Karpas-422 (cell line): ENCODE results near the gene TIAM2. TPM values are rescaled to one million over a fixed set of nuclear protein-coding genes. Genes with fewer than 3 reads are reported as not detected.
"Not testable (repeated sequence)": the region's sequence is repeated elsewhere in the genome, so short reads cannot be mapped to it uniquely, and the experiment has no call there.

Experiments used
- DNase-seq: peaks from one replicate; pipeline ENCODE4 v3.0.0-alpha.2; 2015
- H2AFZ ChIP-seq: fragments of 200-600 bp; sonication (generic); 2 replicates; pipeline ENCODE4 v1.6.1; 2014; ENCODE audit warnings: antibody characterized with exemption, low read length, mixed read lengths
- H3K27ac ChIP-seq: fragments of 200-600 bp; sonication (generic); 2 replicates; pipeline ENCODE4 v1.5.1; 2014; ENCODE audit warnings: mild to moderate bottlenecking, low read length, moderate library complexity
- H3K27me3 ChIP-seq: fragments of 200-600 bp; sonication (generic); 2 replicates; pipeline ENCODE4 v1.6.1; 2014; ENCODE audit warnings: low read length, mixed read lengths
- H3K36me3 ChIP-seq: fragments of 200-600 bp; sonication (generic); 2 replicates; pipeline ENCODE4 v1.6.1; 2014; ENCODE audit warnings: low read length, mixed read lengths; ENCODE audit not compliant: insufficient read depth
- H3K4me1 ChIP-seq: fragments of 200-600 bp; sonication (generic); 2 replicates; pipeline ENCODE4 v1.6.1; 2014; ENCODE audit warnings: mild to moderate bottlenecking, low read length, mixed read lengths
- H3K4me2 ChIP-seq: fragments of 200-600 bp; sonication (generic); 2 replicates; pipeline ENCODE4 v1.6.1; 2014; ENCODE audit warnings: low read length, low read depth, mild to moderate bottlenecking; ENCODE audit not compliant: poor library complexity, severe bottlenecking
- H3K4me3 ChIP-seq: fragments of 200-600 bp; sonication (generic); 2 replicates; pipeline ENCODE4 v1.5.1; 2014; ENCODE audit warnings: mild to moderate bottlenecking, antibody characterized with exemption, low read length, mixed read lengths
- H3K79me2 ChIP-seq: fragments of 200-600 bp; sonication (generic); 2 replicates; pipeline ENCODE4 v1.6.1; 2014; ENCODE audit warnings: mild to moderate bottlenecking, low read length, mixed read lengths
- H3K9ac ChIP-seq: fragments of 200-600 bp; sonication (generic); 2 replicates; pipeline ENCODE4 v1.6.0; 2014; ENCODE audit warnings: low read length
- H3K9me2 ChIP-seq: fragments of 200-600 bp; sonication (generic), shearing (Covaris generic); replicated peaks from 2 replicates; pipeline ENCODE4 v1.6.0; 2014; ENCODE audit warnings: mild to moderate bottlenecking, low read length, moderate library complexity; ENCODE audit not compliant: insufficient read depth
- H3K9me3 ChIP-seq: fragments of 300-700, 200-600 bp; sonication (generic); 2 replicates; pipeline ENCODE4 v1.6.1; 2014; ENCODE audit warnings: low read length, mixed read lengths
- H4K20me1 ChIP-seq: fragments of 200-600 bp; sonication (generic); 2 replicates; pipeline ENCODE4 v1.6.1; 2014; ENCODE audit warnings: mild to moderate bottlenecking, antibody characterized with exemption, low read length, low read depth; ENCODE audit not compliant: insufficient read depth
- total RNA-seq: library from RNA; depleted of rRNA; stranded (reverse); fragments of >200 nt; shearing (Covaris generic); gene quantifications from 2 replicates; pipeline ENCODE4 v1.2.3, GENCODE V29; 2014; ENCODE audit warnings: low replicate concordance

Gene TIAM2
- total RNA-seq, 1 experiment from 2014 or later: 9.0 TPM

DNA sequence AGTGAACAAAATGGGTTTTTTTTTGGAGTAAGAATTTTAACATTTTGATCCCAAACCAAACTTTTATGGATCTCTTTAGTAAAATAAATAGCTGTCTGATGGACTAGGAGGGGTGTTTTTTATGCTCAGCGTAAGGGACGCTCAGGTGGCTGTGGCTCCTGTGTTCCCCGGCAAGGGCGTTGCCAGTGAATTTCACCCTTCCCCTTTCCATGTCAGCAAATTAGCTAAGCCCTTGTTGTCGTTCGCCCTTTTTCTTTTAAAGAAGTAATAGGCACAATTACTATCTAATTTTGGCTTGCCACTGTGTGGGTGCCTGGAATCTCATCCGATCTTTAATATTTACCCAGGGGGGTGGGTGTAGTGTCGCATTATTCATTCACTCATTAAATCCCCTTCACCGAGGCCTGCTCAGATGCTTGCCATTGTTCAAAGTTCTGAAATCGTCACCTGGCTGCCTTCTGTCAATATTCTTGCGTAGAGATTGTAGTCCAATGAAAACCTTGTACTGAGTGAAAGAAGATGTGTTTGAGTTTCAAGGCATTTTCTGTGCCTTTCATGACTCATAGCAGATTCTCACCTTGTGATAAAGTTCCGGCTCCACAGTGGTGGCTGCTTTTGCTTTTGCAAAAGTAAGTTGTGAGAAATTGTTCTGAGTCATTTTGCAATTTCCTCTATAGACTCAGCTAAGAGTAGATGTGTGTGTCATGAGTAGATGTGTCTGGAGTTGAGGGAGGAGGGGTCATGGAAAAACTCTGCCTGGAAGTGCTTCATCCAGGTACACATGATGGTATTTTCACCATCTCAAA is 228.7 kb downstream of the TIAM2 start:
- Histone ChIP-seq H3K27ac (no peak overlapping the region), H3K4me1 (no peaks in the 10 kb centered on the region), H3K9me2 (no peaks in the 10 kb centered on the region), H3K9ac (no peak overlapping the region), H3K79me2 (no peaks in the 10 kb centered on the region), H3K36me3 (no peaks in the 10 kb centered on the region), H3K9me3 (no peaks in the 10 kb centered on the region), H2AFZ (no peak overlapping the region), H3K27me3 (no peaks in the 10 kb centered on the region), H3K4me2 (no peak overlapping the region), H3K4me3 (no peak overlapping the region), H4K20me1 (no peaks in the 10 kb centered on the region)
- no peak for DNase-seq

DNA sequence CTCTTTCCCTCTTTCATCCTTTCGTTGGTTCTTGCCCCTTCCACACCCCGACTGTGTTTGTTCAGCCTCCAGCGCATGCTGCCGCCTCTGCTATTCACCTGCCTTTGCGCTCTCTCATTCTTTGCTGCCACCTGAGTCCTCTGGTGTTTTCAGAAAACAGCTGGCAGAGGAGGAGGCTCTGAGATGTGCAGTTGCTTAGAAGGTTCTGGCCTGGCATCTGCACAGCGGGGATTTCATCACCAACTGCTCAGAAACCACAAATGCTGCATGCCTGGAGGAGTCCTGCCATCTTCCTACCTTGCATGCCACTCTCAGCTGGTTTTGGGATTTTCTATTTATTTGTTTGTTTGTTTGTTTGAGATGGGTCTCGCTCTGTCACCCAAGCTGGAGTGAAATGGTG is 229.5 kb downstream of the TIAM2 start:
- H3K4me3 ChIP-seq: no peak overlapping the region

GRCh38 chr6:155227046-155227445 is 231.9 kb downstream of the TIAM2 start:
- Histone ChIP-seq H3K4me3 (no peak overlapping the region), H3K9me2 (no peaks in the 10 kb centered on the region), H3K4me1 (no peaks in the 10 kb centered on the region), H3K36me3 (no peaks in the 10 kb centered on the region), H3K4me2 (no peak overlapping the region), H4K20me1 (no peaks in the 10 kb centered on the region), H3K9me3 (no peaks in the 10 kb centered on the region), H3K9ac (no peak overlapping the region), H3K27me3 (no peaks in the 10 kb centered on the region), H3K79me2 (no peaks in the 10 kb centered on the region), H2AFZ (no peak overlapping the region), H3K27ac (no peak overlapping the region)
- DNase-seq: no peak

More for the DNA sequence above, 229.5 kb downstream of the TIAM2 start:
- Histone ChIP-seq H3K4me2 (no peak overlapping the region), H3K9ac (no peak overlapping the region), H3K9me2 (no peaks in the 10 kb centered on the region), H3K4me1 (no peaks in the 10 kb centered on the region), H4K20me1 (no peaks in the 10 kb centered on the region), H3K79me2 (no peaks in the 10 kb centered on the region), H2AFZ (no peak overlapping the region), H3K27ac (no peak overlapping the region), H3K36me3 (no peaks in the 10 kb centered on the region), H3K27me3 (no peaks in the 10 kb centered on the region), H3K9me3 (no peaks in the 10 kb centered on the region)
- DNase-seq: no peak

GRCh38 chr6:155228546-155229166 is 233.5 kb downstream of the TIAM2 start:
- Histone ChIP-seq H3K4me2 (no peak overlapping the region), H3K27me3 (no peaks in the 10 kb centered on the region), H2AFZ (no peak overlapping the region), H3K4me3 (no peak overlapping the region), H3K79me2 (no peaks in the 10 kb centered on the region), H4K20me1 (no peaks in the 10 kb centered on the region), H3K9ac (no peak overlapping the region), H3K9me3 (no peaks in the 10 kb centered on the region), H3K27ac (no peak overlapping the region), H3K9me2 (no peaks in the 10 kb centered on the region), H3K36me3 (no peaks in the 10 kb centered on the region), H3K4me1 (no peaks in the 10 kb centered on the region)
- DNase-seq: no peak

DNA sequence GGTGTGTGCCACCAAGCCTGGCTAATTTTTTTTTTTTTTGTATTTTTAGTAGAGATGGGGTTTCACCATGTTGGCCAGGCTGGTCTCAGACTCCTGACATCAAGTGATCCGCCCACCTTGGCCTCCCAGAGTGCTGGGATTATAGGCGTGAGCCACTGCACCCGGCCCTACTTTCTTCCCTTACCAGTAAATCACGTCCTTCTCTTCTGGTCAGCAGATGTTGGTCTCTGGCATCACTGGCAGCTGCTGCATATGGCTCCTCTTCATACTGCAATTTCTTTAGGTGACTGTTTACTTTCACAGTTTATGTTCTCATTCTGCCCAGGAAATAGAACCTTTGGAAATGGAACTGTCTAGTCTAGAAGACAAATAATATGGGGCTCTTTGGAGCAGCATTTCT is 235.9 kb downstream of the TIAM2 start:
- H4K20me1 ChIP-seq, H3K9me3 ChIP-seq, H3K27me3 ChIP-seq, H3K4me2 ChIP-seq, H3K79me2 ChIP-seq, H2AFZ ChIP-seq, H3K9me2 ChIP-seq, H3K36me3 ChIP-seq, H3K4me3 ChIP-seq, H3K9ac ChIP-seq, H3K27ac ChIP-seq, H3K4me1 ChIP-seq, DNase-seq: not testable (repeated sequence)

GRCh38 chr6:155232848-155233247 is 237.7 kb downstream of the TIAM2 start:
- H3K4me1 ChIP-seq: no peaks in the 10 kb centered on the region
- H3K79me2 ChIP-seq: no peaks in the 10 kb centered on the region
- DNase-seq: no peak
- no peak overlapping the region for H3K9ac ChIP-seq
- no peaks in the 10 kb centered on the region for H3K36me3 ChIP-seq
- no peaks in the 10 kb centered on the region for H3K9me3 ChIP-seq
- no peak overlapping the region for H3K4me3 ChIP-seq
- no peak overlapping the region for H3K27ac ChIP-seq
- H3K9me2 ChIP-seq: no peaks in the 10 kb centered on the region
- H3K4me2 ChIP-seq: no peak overlapping the region
- no peak overlapping the region for H2AFZ ChIP-seq
- no peaks in the 10 kb centered on the region for H3K27me3 ChIP-seq
- no peaks in the 10 kb centered on the region for H4K20me1 ChIP-seq

GRCh38 chr6:155234167-155234566 is 239.1 kb downstream of the TIAM2 start:
- no peak overlapping the region for H3K4me3 ChIP-seq
- H3K4me2 ChIP-seq: no peak overlapping the region
- no peaks in the 10 kb centered on the region for H4K20me1 ChIP-seq
- no peaks in the 10 kb centered on the region for H3K36me3 ChIP-seq
- DNase-seq: no peak
- no peaks in the 10 kb centered on the region for H3K27me3 ChIP-seq
- H3K4me1 ChIP-seq: no peaks in the 10 kb centered on the region
- H3K9me3 ChIP-seq: no peaks in the 10 kb centered on the region
- no peak overlapping the region for H3K9ac ChIP-seq
- H3K9me2 ChIP-seq: no peaks in the 10 kb centered on the region
- no peaks in the 10 kb centered on the region for H3K79me2 ChIP-seq
- no peak overlapping the region for H2AFZ ChIP-seq
- H3K27ac ChIP-seq: no peak overlapping the region

DNA sequence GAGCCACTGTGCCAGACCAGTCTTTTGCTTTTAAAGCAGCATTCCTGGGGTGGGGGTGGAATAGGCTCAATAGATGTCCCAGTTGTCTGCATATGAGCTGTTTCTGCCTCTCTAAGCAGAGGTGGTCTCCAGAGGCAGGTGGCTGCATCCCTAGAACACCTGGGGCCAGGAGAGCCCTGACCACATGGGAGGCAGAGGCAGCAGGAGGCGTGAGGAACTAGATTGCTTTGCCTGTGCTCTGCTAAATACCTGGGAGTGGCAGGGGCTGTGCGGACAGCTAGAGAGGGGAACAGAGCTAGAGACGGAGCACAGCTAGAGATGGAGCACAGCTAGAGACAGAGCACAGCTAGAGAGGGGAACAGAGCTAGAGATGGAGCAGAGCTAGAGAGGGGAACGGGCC is 239.6 kb downstream of the TIAM2 start:
- Histone ChIP-seq H3K4me2 (no peak overlapping the region), H3K36me3 (no peaks in the 10 kb centered on the region), H3K27me3 (no peaks in the 10 kb centered on the region), H4K20me1 (no peaks in the 10 kb centered on the region), H3K4me3 (no peak overlapping the region), H3K9me3 (no peaks in the 10 kb centered on the region), H3K9ac (no peak overlapping the region), H3K9me2 (no peaks in the 10 kb centered on the region), H3K79me2 (no peaks in the 10 kb centered on the region), H3K4me1 (no peaks in the 10 kb centered on the region), H2AFZ (no peak overlapping the region), H3K27ac (no peak overlapping the region)
- DNase-seq: no peak
